UCSD-AML1 (cell line): ENCODE data around the gene TRIM74.
"Not testable (repeated sequence)": the region's sequence is repeated elsewhere in the genome, so short reads cannot be mapped to it uniquely, and the experiment has no call there.

Experiments used
- DNase-seq: peaks from one replicate; lab custom pipeline; 2025; ENCODE audit not compliant: unreplicated experiment; lab: John Stamatoyannopoulos, UW

TRIM74 gene

DNA sequence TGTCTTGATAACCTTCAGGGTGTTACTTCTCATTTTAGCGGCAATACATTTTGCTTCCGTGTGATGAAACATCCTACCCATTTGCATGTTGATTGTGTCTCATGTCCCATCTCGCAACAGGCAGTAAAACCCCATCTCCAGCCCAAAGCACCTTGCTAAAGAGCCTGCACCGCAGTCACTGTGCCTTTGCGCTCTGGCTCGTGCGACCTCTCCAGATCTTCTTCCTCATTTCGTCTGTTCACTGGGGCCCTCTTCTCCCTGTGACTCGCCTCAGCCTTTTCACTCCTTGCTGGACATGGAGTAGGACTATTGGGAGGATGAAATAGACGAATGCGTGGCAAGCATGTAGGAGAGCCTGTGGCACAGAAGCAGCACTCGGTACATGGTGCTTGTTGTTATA lies 57.9 kb downstream of the TRIM74 start:
- not testable (repeated sequence) for DNase-seq
